Ishikawa (cell line): ENCODE measurements around the gene L1TD1.

ENCODE experiments used
- CEBPB ChIP-seq: IDR thresholded peaks from 2 replicates; pipeline ENCODE4 v1.6.1; 2012
- CREB1 ChIP-seq: IDR thresholded peaks from 2 replicates; pipeline ENCODE4 v1.6.1; 2012; ENCODE audit warnings: low read depth
- EGR1 ChIP-seq: IDR thresholded peaks from 2 replicates; pipeline ENCODE4 v1.6.1; 2012
- EP300 ChIP-seq: IDR thresholded peaks from 2 replicates; pipeline ENCODE4 v1.6.1; 2012; ENCODE audit warnings: borderline replicate concordance
- FOXM1 ChIP-seq: IDR thresholded peaks from 2 replicates; pipeline ENCODE4 v1.6.1; 2012; ENCODE audit warnings: low read depth, borderline replicate concordance
- NFIC ChIP-seq: IDR thresholded peaks from 2 replicates; pipeline ENCODE4 v1.6.1; 2012
- RAD21 ChIP-seq: IDR thresholded peaks from 2 replicates; pipeline ENCODE4 v1.6.1; 2012; ENCODE audit warnings: low read depth
- REST ChIP-seq: IDR thresholded peaks from 2 replicates; pipeline ENCODE4 v1.6.1; 2012; ENCODE audit warnings: low read depth, mild to moderate bottlenecking
- TAF1 ChIP-seq: IDR thresholded peaks from 2 replicates; pipeline ENCODE4 v1.6.1; 2012; ENCODE audit warnings: low read depth, mild to moderate bottlenecking
- TCF12 ChIP-seq: IDR thresholded peaks from 2 replicates; pipeline ENCODE4 v1.6.1; 2012; ENCODE audit warnings: low read depth
- TEAD4 ChIP-seq: IDR thresholded peaks from 2 replicates; pipeline ENCODE4 v1.6.1; 2012
- USF1 ChIP-seq: IDR thresholded peaks from 2 replicates; pipeline ENCODE4 v1.6.1; 2012
- YY1 ChIP-seq: IDR thresholded peaks from 2 replicates; pipeline ENCODE4 v1.6.1; 2012; ENCODE audit warnings: low read depth
- ZBTB7A ChIP-seq: IDR thresholded peaks from 2 replicates; pipeline ENCODE4 v1.6.1; 2012; ENCODE audit warnings: low read depth
- TF ChIP-seq, protein P1 (sequence below): IDR thresholded peaks from 2 replicates; pipeline ENCODE4 v1.6.1; 2012

The L1TD1 gene

DNA sequence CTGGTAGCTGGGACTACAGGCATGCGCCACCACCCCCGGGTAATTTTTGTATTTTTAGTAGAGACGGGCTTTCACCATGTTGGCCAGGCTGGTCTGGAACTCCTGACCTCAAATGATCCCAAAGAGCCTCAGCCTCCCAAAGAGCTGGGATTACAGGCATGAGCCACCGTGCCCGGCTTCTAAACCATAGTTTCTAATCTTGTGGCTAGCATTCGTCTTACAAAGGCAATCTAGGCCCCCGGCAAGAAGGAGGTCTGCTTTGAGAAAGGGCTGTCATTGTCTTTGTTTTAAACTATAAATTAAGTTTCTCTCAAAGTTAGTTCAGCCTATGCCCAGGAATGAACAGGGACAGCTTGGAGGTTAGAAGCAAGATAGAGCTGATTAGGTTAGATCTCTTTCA, 10.3 kb upstream of the L1TD1 start:
- no peak for TF ChIP-seq TCF12

- TF ChIP-seq TEAD4 (no peak), CREB1 (no peak), EGR1 (no peak), TAF1 (no peak), CEBPB (no peak), USF1 (no peak), FOXM1 (no peak), TCF12 (no peak), ZBTB7A (no peak), YY1 (no peak), REST (no peak), NFIC (no peak), RAD21 (no peak), EP300 (no peak)
- TF ChIP-seq, protein P1, sequence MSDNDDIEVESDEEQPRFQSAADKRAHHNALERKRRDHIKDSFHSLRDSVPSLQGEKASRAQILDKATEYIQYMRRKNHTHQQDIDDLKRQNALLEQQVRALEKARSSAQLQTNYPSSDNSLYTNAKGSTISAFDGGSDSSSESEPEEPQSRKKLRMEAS: no peak
These were observed 9.0 kb upstream of the L1TD1 start for GRCh38 chr1:62185677-62186076.

GRCh38 chr1:62187548-62187947, 7.1 kb upstream of the L1TD1 start:
- TF ChIP-seq CEBPB (no peak), EP300 (no peak), NFIC (no peak), TAF1 (no peak), YY1 (no peak), USF1 (no peak), FOXM1 (no peak), RAD21 (no peak), TCF12 (no peak), EGR1 (no peak)
- TF ChIP-seq, protein P1: no peak

GRCh38 chr1:62188111-62188510, 6.5 kb upstream of the L1TD1 start:
- no peak for TF ChIP-seq RAD21
- no peak for TF ChIP-seq EGR1
- no peak for TF ChIP-seq REST
- TF ChIP-seq NFIC: no peak
- TF ChIP-seq, protein P1: no peak
- TF ChIP-seq YY1: no peak
- TF ChIP-seq USF1: no peak
- TF ChIP-seq ZBTB7A: no peak
- no peak for TF ChIP-seq FOXM1
- TF ChIP-seq TEAD4: no peak
- TF ChIP-seq CEBPB: no peak
- no peak for TF ChIP-seq TAF1
- TF ChIP-seq EP300: no peak
- TF ChIP-seq CREB1: no peak

GRCh38 chr1:62196086-62196690, 1.5 kb downstream of the L1TD1 start:
- TF ChIP-seq ZBTB7A: no peak
- TF ChIP-seq YY1: no peak
- TF ChIP-seq, protein P1: no peak
- TF ChIP-seq RAD21: no peak
- TF ChIP-seq FOXM1: no peak
- no peak for TF ChIP-seq EP300
- no peak for TF ChIP-seq USF1
- TF ChIP-seq TAF1: no peak
- no peak for TF ChIP-seq NFIC
- TF ChIP-seq TCF12: no peak
- no peak for TF ChIP-seq EGR1
- no peak for TF ChIP-seq CREB1
- no peak for TF ChIP-seq TEAD4
- no peak for TF ChIP-seq CEBPB
- no peak for TF ChIP-seq REST
